Measurements from ENCODE around the gene MAST4. TPM values are rescaled to one million over a fixed set of nuclear protein-coding genes. Genes with fewer than 3 reads are reported as not detected.

The MAST4 gene
- total and polyA plus RNA-seq, 2 of the 8 experiments (the other 6 are each of a cell fraction or from before 2014, with no cell fraction given): 1.5 to 2.6 TPM

GRCh38 chr5:66769030-66769733 is 173.0 kb downstream of the MAST4 start:
- Histone ChIP-seq H3K4me3 (ENCODE audit: extremely low read depth in 1 of 4, insufficient read depth in 2 of 4, low read depth in 3 of 4, low read length in 4 of 4) (no peak overlapping the region), H3K23ac (ENCODE audit: insufficient read length) (no peak overlapping the region), H4K8ac (ENCODE audit: extremely low read depth, insufficient read depth, low read length) (no peak overlapping the region), H3K4me2 (ENCODE audit: insufficient read depth in 1 of 2, low read depth in 2 of 2, low read length in 2 of 2) (no peak overlapping the region), H3K27me3 (replicated peaks in 1 of 4; ENCODE audit: control insufficient read depth in 3 of 4, extremely low read depth in 1 of 4, insufficient read depth in 3 of 4, low read length in 3 of 4) (peaks cover 0 to 1% (median 0%) of the 10 kb centered on the region in 4 experiments; a peak in 1 of 7 replicates), H3K14ac (ENCODE audit: insufficient read length) (no peak overlapping the region), H4K5ac (ENCODE audit: insufficient read length, low read depth, low read length) (no peak overlapping the region), H2AFZ (ENCODE audit: low read length) (no peak overlapping the region), H3K27ac (ENCODE audit: low read depth, low read length) (no peak overlapping the region), H3K9me3 (ENCODE audit: insufficient read depth in 2 of 2, low read depth in 1 of 2, low read length in 1 of 2) (no peaks in the 10 kb centered on the region), H2BK20ac (ENCODE audit: low read length) (no peak overlapping the region), H3K36me3 (ENCODE audit: control insufficient read depth in 2 of 4, insufficient read depth in 4 of 4, low read length in 3 of 4) (no peaks in the 10 kb centered on the region), H2AK5ac (ENCODE audit: low read depth, low read length) (no peak overlapping the region), H4K20me1 (replicated peaks in 1 of 2; ENCODE audit: control insufficient read depth in 1 of 2, insufficient read depth in 2 of 2, low read length in 2 of 2) (peaks cover 0 to 1% of the 10 kb centered on the region in 2 experiments), H3K9ac (replicated peaks in 1 of 4; ENCODE audit: extremely low read depth in 1 of 4, low read depth in 3 of 4, low read length in 3 of 4) (no peak overlapping the region), H3K79me2 (ENCODE audit: control insufficient read depth in 1 of 2, insufficient read depth in 2 of 2, low read length in 2 of 2) (no peaks in the 10 kb centered on the region), H3K56ac (replicated peaks; ENCODE audit: insufficient read length, low read depth, low read length) (no peak overlapping the region), H3K4ac (replicated peaks; ENCODE audit: insufficient read length, low read depth, low read length) (no peak overlapping the region), H3K4me1 (replicated peaks in 1 of 4; ENCODE audit: control insufficient read depth in 3 of 4, insufficient read depth in 4 of 4, low read length in 3 of 4) (no peaks in the 10 kb centered on the region), H3K79me1 (ENCODE audit: low read depth, low read length) (no peaks in the 10 kb centered on the region), H3K23me2 (ENCODE audit: low read depth, low read length) (no peaks in the 10 kb centered on the region), H2BK12ac (ENCODE audit: low read depth, low read length) (no peak overlapping the region), H2BK5ac (ENCODE audit: low read depth, low read length) (no peak overlapping the region), H2BK15ac (ENCODE audit: low read length) (no peak overlapping the region), H2BK120ac (replicated peaks; ENCODE audit: low read depth, low read length) (no peak overlapping the region), H3K18ac (ENCODE audit: extremely low read depth, low read length) (no peak overlapping the region), H4K91ac (replicated peaks; ENCODE audit: insufficient read length, low read length) (no peak overlapping the region)
- POLR2A ChIA-PET (ENCODE audit: partially characterized antibody): no interaction called here
- DNase-seq (ENCODE audit: low read depth in 1 of 2, low spot score in 2 of 2) (no peak), FAIRE-seq (no peak)
- CTCF ChIA-PET (ENCODE audit: partially characterized antibody): interaction anchor here (0.7 to 17.5 kb wide), 8 partner anchors 20 to 535 kb away, joined by 3 to 140 read pairs (median 4); no protein-coding TSS in a partner anchor
- WGBS, 2 experiments (ENCODE audit: extremely low coverage in 1 of 2, insufficient coverage in 1 of 2, insufficient read length in 1 of 2, insufficient replicate concordance in 2 of 2, low coverage in 1 of 2, low lambda C conversion rate in 2 of 2, missing lambda C conversion rate in 1 of 2): 91% methylated on average over 9 of the region's 9 CpGs; no CpG with 5 or more reads in 1 of the 2 experiments
- TF ChIP-seq CBX8 (IDR thresholded peaks at IDR 0.05; ENCODE audit: borderline replicate concordance, low read depth, low read length) (no peak), SIX5 (IDR thresholded peaks at IDR 0.05; ENCODE audit: low read depth, low read length) (no peak), SUZ12 (IDR thresholded peaks at IDR 0.05; ENCODE audit: low read length) (no peak), HDAC6 (IDR thresholded peaks at IDR 0.05; ENCODE audit: low read depth, low read length) (no peak), PHF8 (conservative IDR thresholded peaks at IDR 0.05; ENCODE audit: low read depth, low read length) (no peak), POLR2A (IDR thresholded peaks at IDR 0.05; ENCODE audit: control extremely low read depth in 1 of 2, low read depth in 2 of 2, low read length in 2 of 2) (no peak), KDM4A (IDR thresholded peaks at IDR 0.05; ENCODE audit: low read depth, low read length, severe bottlenecking) (no peak), POLR2AphosphoS5 (IDR thresholded peaks at IDR 0.05; ENCODE audit: low read depth, low read length) (no peak), POU5F1 (IDR thresholded peaks at IDR 0.05; ENCODE audit: low read depth, low read length) (no peak), MAX (IDR thresholded peaks at IDR 0.05) (no peak), JUN (IDR thresholded peaks at IDR 0.05; ENCODE audit: low read depth, low read length) (no peak)

Measured in H1 (cell line).